NCI-H2029 (cell line): ENCODE results near the gene CBL.
A peak's percentile ranks its signal among the peaks of the same experiment; 100 is the strongest.

Experiments
- DNase-seq: peaks from one replicate; lab custom pipeline; 2025; lab: John Stamatoyannopoulos, UW

The CBL gene

GRCh38 chr11:119347242-119347641, 141.1 kb downstream of the CBL start:
- DNase-seq: no peak

GRCh38 chr11:119347940-119348605, 141.9 kb downstream of the CBL start:
- no peak for DNase-seq

GRCh38 chr11:119350302-119350701, 144.2 kb downstream of the CBL start:
- DNase-seq: no peak

GRCh38 chr11:119351232-119351631, 145.1 kb downstream of the CBL start:
- no peak for DNase-seq

GRCh38 chr11:119352857-119353260, 146.7 kb downstream of the CBL start:
- peak; percentile 93 for DNase-seq

GRCh38 chr11:119355091-119355843, 149.1 kb downstream of the CBL start:
- no peak for DNase-seq

- no peak for DNase-seq
These were observed 150.4 kb downstream of the CBL start for GRCh38 chr11:119356349-119357031.

- DNase-seq: no peak
These were observed 150.9 kb downstream of the CBL start for GRCh38 chr11:119357074-119357473.
